ENCODE results near the gene SND1. TPM values are rescaled to one million over a fixed set of nuclear protein-coding genes. Genes with fewer than 3 reads are reported as not detected.
"Not testable (repeated sequence)": the region's sequence is repeated elsewhere in the genome, so short reads cannot be mapped to it uniquely, and the experiment has no call there.

The SND1 gene
- total and polyA plus RNA-seq, 12 donors, result 58.9 to 266 (median 132) TPM

DNA sequence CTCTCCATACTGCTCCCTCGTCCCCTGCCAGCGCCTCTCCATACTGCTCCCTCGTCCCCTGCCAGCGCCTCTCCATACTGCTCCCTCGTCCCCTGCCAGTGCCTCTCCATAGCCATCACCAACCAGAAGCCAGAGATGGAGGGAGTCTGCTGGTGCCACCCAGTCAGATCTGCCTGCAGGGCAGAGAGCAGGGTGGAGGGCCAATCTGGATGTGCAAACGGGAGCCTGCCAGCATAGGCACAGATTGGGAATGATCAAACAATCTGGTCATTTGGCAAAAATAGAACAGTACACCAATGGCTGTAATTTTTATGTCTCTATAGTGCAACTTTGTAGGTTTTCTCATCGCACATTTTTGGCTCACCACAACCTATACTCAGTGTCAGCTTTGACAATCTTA, 456.1 kb downstream of the SND1 start:
- H3K27ac ChIP-seq, result no peak overlapping the region
- WGBS, 4 donors, result 57 to 75% (median 69%) methylated on average over 2 to 6 of the region's 7 CpGs
- peaks cover 1% of the 10 kb centered on the region for H3K27me3 ChIP-seq
- TF ChIP-seq, protein P1, sequence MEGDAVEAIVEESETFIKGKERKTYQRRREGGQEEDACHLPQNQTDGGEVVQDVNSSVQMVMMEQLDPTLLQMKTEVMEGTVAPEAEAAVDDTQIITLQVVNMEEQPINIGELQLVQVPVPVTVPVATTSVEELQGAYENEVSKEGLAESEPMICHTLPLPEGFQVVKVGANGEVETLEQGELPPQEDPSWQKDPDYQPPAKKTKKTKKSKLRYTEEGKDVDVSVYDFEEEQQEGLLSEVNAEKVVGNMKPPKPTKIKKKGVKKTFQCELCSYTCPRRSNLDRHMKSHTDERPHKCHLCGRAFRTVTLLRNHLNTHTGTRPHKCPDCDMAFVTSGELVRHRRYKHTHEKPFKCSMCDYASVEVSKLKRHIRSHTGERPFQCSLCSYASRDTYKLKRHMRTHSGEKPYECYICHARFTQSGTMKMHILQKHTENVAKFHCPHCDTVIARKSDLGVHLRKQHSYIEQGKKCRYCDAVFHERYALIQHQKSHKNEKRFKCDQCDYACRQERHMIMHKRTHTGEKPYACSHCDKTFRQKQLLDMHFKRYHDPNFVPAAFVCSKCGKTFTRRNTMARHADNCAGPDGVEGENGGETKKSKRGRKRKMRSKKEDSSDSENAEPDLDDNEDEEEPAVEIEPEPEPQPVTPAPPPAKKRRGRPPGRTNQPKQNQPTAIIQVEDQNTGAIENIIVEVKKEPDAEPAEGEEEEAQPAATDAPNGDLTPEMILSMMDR (IDR thresholded peaks at IDR 0.05), result no peak
- no peak for TF ChIP-seq POLR2A (IDR thresholded peaks at IDR 0.05)
- no peaks in the 10 kb centered on the region for H3K9me3 ChIP-seq (replicated peaks in 1 of 3)
- no peak for DNase-seq
- peaks cover 0 to 12% of the 10 kb centered on the region in 2 donors for H3K4me1 ChIP-seq (replicated peaks in 1 of 2)
- no peak overlapping the region for H3K4me3 ChIP-seq
- H3K36me3 ChIP-seq (replicated peaks in 1 of 2), result no peaks in the 10 kb centered on the region
- intact Hi-C loops (cut with DNase I), result no loop called here

DNA sequence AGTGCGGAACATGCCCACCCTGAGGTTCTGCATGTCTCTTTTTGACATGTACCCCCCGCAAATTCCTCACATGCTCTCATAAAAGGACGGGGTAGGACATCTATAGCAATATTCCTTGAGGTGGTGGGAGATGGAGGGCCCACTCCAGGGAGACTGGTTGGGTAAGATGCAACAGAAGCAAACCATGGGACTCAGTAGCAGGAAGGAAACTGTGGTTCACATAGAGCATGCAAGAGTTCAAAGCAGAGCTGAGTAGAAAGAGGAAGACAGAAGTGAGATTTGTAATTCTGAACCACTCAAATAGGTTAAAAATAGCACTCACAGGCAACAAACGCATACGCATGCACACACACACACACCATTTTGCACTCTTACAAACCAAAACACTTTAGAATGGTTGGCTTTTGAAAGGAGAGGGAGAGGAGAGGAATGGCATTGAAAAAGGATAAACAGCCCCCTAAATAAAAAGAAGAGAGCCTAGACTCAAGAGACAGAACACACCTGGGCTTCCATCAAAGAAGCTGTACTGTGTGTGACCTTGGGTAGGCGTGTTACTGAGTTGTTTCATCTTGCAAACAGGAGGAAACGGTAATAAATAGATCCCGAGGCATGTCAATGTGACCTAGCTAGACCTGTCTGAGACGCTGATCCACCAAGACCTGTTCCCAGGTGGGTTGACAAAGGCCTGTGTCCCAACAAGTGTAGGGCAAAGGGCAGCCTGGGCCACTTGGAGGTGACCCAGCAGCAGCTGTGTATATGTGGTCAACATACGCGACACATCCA, 456.8 kb downstream of the SND1 start:
- H3K9me3 ChIP-seq (replicated peaks in 1 of 3), result no peaks in the 10 kb centered on the region
- H3K27me3 ChIP-seq, result no peaks in the 10 kb centered on the region
- intact Hi-C loops (cut with DNase I), result no loop called here
- H3K4me3 ChIP-seq, result no peak overlapping the region
- H3K27ac ChIP-seq, result no peak overlapping the region
- H3K4me1 ChIP-seq (replicated peaks in 1 of 2), result peaks cover 0 to 5% of the 10 kb centered on the region in 2 donors
- no peak for TF ChIP-seq POLR2A (IDR thresholded peaks at IDR 0.05)
- TF ChIP-seq, protein P1 (IDR thresholded peaks at IDR 0.05), result no peak
- no peaks in the 10 kb centered on the region for H3K36me3 ChIP-seq (replicated peaks in 1 of 2)
- 48 to 64% (median 61%) methylated on average over 11 of the region's 11 CpGs for WGBS, 4 donors
- no peak for DNase-seq

DNA sequence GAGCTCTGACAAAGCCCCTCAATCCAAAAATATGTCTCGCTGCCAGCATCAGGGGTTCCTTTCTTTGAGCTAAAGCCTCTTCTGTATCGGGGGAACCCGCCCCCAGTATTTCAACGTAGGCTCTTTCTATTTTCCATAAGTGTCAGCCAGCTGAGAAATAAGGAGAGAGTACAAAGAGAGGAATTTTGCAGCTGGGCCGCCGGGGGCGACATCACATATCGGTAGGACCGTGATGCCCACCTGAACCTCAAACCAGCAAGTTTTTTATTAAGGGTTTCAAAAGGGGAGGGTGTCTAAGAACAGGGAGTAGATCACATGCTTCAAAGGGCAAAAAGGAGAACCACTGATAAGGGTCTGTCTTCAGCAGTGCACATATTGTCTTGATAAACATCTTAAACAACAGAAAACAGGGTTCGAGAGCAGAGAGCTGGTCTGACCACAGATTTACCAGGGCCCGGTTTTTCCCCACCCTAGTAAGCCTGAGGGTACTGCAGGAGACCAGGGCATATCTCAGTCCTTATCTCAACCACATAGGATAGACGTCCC, 457.5 kb downstream of the SND1 start:
- H3K4me1 ChIP-seq (replicated peaks in 1 of 2); H3K27me3 ChIP-seq; H3K27ac ChIP-seq; intact Hi-C loops (cut with DNase I); DNase-seq; H3K4me3 ChIP-seq; H3K36me3 ChIP-seq (replicated peaks in 1 of 2); H3K9me3 ChIP-seq (replicated peaks in 1 of 3): not testable (repeated sequence)
- WGBS, 4 donors, result 78 to 85% (median 81%) methylated on average over 12 of the region's 12 CpGs

DNA sequence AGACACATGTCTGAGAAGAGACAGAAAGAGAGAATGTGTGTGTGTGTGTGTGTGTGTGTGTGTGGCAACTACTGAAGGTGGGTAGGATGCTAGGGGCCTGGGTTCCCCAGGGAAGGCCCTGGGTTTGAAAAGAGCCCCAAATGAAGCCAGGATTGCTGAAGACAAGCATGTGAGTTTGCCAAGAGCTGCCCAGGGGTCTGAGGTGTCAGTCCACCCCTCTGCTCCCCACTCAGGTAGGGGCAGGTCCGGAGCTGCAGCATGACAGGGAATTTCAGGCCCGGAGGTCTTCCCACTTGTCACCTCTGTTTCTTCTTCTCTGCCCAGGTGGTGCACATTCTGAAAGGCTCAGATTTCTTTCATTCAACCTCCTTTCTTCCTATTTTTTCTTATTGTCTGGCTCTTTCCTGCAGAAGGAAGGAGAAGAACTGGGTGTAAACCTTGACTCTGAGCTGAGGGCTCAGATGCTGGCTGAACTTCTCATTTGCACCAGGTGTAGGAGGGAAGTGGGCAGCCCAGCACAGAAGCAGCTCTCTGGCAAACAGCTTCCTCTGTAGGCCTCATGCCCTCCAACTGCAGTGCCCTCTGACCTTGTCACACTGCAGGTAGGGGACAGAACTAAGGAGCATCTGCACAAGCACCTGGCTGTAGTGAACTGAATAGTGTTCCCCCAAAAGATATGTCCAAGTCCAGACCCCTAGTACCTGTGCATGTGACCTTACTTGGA, 458.8 kb downstream of the SND1 start:
- intact Hi-C loops (cut with DNase I), result no loop called here
- DNase-seq, result no peak
- H3K4me1 ChIP-seq (replicated peaks in 1 of 2), result no peaks in the 10 kb centered on the region
- TF ChIP-seq, protein P1 (IDR thresholded peaks at IDR 0.05), result no peak
- TF ChIP-seq POLR2A (IDR thresholded peaks at IDR 0.05), result no peak
- WGBS, 4 donors, result 79 to 95% (median 89%) methylated on average over 2 of the region's 2 CpGs
- H3K36me3 ChIP-seq (replicated peaks in 1 of 2), result no peaks in the 10 kb centered on the region
- no peaks in the 10 kb centered on the region for H3K27me3 ChIP-seq
- no peak overlapping the region for H3K27ac ChIP-seq
- H3K4me3 ChIP-seq, result no peak overlapping the region
- no peaks in the 10 kb centered on the region for H3K9me3 ChIP-seq (replicated peaks in 1 of 3)
